Stimulated activated memory B cell treated with anti-CD40 and anti-IgM and Interleukin-4, amounts not matched to agents 10 μg/mL and 1 μg/mL and 100 μg/mL, for 72 hours (primary cell): ENCODE results near the gene NPY4R2.
"Not testable (repeated sequence)": the region's sequence is repeated elsewhere in the genome, so short reads cannot be mapped to it uniquely, and the experiment has no call there.

ENCODE experiments used
- ATAC-seq: fragments of 150-1000 bp; cut with Tn5 transposase; 2 replicates; pipeline ENCODE4 v1.10.0; 2021
- H3K27ac Mint-ChIP-seq: one replicate; pipeline ENCODE4 v1.8.0; 2022; ENCODE audit warnings: mild to moderate bottlenecking, mixed read lengths
- H3K27me3 Mint-ChIP-seq: one replicate; pipeline ENCODE4 v1.8.0; 2022; ENCODE audit warnings: mixed read lengths
- H3K36me3 Mint-ChIP-seq: one replicate; pipeline ENCODE4 v1.8.0; 2022; ENCODE audit warnings: mixed read lengths
- H3K4me1 Mint-ChIP-seq: one replicate; pipeline ENCODE4 v1.8.0; 2022; ENCODE audit warnings: mixed read lengths
- H3K4me3 Mint-ChIP-seq: one replicate; pipeline ENCODE4 v1.8.0; 2022; ENCODE audit warnings: mild to moderate bottlenecking, moderate library complexity, mixed read lengths
- H3K9me3 Mint-ChIP-seq: one replicate; pipeline ENCODE4 v1.8.0; 2022; ENCODE audit warnings: mixed read lengths

Gene NPY4R2

DNA sequence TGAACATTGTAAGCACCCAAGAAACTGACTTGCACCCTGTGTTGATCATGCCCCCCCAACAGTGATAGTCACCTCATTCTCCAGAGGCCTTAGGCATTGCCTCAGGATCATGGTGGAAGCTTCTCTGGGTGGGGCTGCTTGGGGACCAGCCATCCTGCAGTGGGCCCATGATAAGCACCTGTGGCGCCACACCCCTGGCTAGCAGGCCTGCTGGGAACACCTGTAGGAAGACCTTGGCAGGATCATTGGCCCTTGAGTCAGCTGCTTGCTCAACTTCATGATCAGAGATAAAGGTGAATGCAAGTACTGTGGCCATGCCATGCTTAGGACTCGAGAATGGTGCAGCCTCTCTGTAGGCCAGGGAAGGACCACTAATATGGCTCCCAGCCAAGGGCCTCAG is 42.2 kb downstream of the NPY4R2 start:
- not testable (repeated sequence) for H3K27me3 Mint-ChIP-seq, H3K4me1 Mint-ChIP-seq, ATAC-seq, H3K36me3 Mint-ChIP-seq, H3K9me3 Mint-ChIP-seq, H3K27ac Mint-ChIP-seq, H3K4me3 Mint-ChIP-seq

DNA sequence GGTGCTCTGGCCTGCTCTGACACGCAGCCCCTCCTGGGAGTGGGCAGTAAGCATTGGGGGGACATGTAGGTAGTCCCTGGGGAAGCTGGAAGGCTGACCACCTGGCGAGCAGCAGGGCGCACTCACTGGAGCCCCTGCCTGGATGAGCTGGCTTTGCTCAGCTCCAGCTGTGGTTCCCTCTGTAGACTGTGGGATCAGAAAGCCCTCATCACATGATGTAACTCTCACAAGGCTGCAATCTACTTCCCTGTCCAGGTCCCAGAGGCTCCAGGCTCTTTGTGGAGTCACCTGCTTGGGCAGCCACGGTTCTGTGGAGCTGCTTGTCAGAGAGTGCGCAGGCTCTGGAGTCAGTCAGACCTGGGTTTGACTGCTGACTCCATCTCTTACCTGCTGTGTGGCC is 44.3 kb downstream of the NPY4R2 start:
- not testable (repeated sequence) for ATAC-seq

GRCh38 chr10:47964280-47965063 is 46.0 kb downstream of the NPY4R2 start:
- not testable (repeated sequence) for H3K4me3 Mint-ChIP-seq

More for the DNA sequence above, 44.3 kb downstream of the NPY4R2 start:
- H3K9me3 Mint-ChIP-seq, H3K36me3 Mint-ChIP-seq, H3K27ac Mint-ChIP-seq, H3K4me3 Mint-ChIP-seq, H3K27me3 Mint-ChIP-seq, H3K4me1 Mint-ChIP-seq: not testable (repeated sequence)

DNA sequence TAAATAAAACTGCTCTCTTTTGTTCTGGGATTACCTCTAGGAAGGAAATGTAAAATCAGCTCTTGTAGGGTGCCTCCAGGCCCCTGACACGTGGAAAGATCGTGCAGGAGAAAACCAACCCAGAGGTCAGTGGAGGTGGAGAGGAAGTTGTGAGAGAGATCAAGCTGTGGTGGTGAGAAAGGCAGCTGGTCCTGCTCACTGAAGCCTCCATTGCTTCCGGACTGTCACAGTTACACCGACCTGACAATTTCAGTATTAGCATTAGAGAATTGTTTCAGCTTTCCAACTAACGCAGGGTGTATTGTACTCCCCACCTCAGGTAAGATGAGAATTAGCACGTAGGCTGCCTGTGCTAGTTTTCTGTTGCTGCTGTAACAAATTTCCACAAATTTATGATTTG is 50.5 kb downstream of the NPY4R2 start:
- not testable (repeated sequence) for ATAC-seq, H3K27ac Mint-ChIP-seq

More at GRCh38 chr10:47964280-47965063, 46.0 kb downstream of the NPY4R2 start:
- ATAC-seq, H3K36me3 Mint-ChIP-seq, H3K4me1 Mint-ChIP-seq, H3K27me3 Mint-ChIP-seq, H3K9me3 Mint-ChIP-seq, H3K27ac Mint-ChIP-seq: not testable (repeated sequence)

GRCh38 chr10:47970047-47970446 is 51.6 kb downstream of the NPY4R2 start:
- H3K36me3 Mint-ChIP-seq, H3K4me3 Mint-ChIP-seq, H3K4me1 Mint-ChIP-seq, ATAC-seq, H3K27me3 Mint-ChIP-seq, H3K27ac Mint-ChIP-seq, H3K9me3 Mint-ChIP-seq: not testable (repeated sequence)

More for the DNA sequence above, 50.5 kb downstream of the NPY4R2 start:
- not testable (repeated sequence) for H3K4me1 Mint-ChIP-seq, H3K4me3 Mint-ChIP-seq, H3K36me3 Mint-ChIP-seq, H3K27me3 Mint-ChIP-seq, H3K9me3 Mint-ChIP-seq

DNA sequence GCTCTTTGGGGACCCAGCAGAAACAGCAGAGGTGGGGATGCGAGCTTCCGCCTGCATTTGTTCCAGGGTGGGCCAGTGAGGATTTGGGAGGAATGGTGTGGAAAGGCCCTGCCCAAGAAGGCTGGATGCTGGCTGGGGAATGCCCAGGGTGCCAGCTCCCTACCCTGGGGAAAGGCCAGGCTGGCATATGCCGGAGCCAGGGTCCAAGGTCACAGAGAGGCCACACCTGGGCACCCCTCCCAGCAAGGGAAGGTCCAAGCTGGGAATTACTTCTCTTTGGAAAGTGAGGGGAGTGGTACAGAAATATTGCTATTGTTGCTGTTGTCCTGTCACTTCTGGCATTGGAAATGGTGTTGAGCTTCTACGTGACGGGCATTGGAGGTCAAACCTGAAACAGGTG is 53.1 kb downstream of the NPY4R2 start:
- ATAC-seq, H3K9me3 Mint-ChIP-seq, H3K36me3 Mint-ChIP-seq, H3K4me1 Mint-ChIP-seq, H3K27me3 Mint-ChIP-seq, H3K27ac Mint-ChIP-seq, H3K4me3 Mint-ChIP-seq: not testable (repeated sequence)

- ATAC-seq, H3K27me3 Mint-ChIP-seq, H3K4me1 Mint-ChIP-seq, H3K9me3 Mint-ChIP-seq, H3K36me3 Mint-ChIP-seq, H3K4me3 Mint-ChIP-seq, H3K27ac Mint-ChIP-seq: not testable (repeated sequence)
These were observed 53.6 kb downstream of the NPY4R2 start for GRCh38 chr10:47972077-47972476.
